NCI-H526 (cell line): ENCODE results near the gene HORMAD2.

Experiments used
- DNase-seq, 2 experiments: peaks; one replicate each; lab custom pipeline; 2025; lab: John Stamatoyannopoulos, UW

Gene HORMAD2

DNA sequence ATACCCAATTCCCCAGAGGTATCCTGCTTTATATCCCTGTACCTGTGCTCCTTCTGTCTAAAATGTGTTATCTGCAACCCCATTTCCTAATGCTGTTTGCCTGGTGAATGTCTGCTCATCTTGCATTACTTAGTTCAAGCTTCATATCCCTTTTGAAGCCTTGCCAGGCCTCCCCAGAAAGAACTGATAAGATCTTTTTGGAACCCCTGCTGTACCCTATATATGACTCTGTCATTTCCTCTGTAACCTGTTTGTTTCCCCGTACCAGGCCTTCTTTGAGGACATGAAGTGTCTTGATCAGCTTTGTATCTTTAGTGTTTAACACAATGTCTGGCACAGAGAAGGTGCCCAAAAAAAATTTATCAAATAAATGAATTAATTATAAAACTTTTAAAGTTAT, 88.7 kb downstream of the HORMAD2 start:
- DNase-seq: no peak

DNA sequence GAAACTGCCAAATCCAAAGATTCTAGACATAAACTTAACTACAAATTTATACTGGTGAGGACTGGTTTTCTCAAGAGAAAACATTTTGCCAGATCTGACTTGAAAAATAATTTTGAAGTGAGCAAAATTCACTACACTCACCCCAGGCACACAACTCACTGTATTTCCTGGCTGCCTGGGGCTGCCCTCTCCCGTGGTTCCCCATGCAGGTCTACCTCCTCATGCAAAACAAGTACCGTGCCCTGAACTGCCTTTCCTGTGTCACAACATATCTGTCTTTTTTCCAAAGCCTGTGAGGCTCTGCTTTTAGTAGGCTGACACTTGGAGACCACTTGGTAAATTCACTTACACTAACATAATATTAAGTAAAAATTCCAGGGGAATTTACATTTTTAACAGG, 89.9 kb downstream of the HORMAD2 start:
- DNase-seq: no peak

GRCh38 chr22:30171008-30171407, 90.7 kb downstream of the HORMAD2 start:
- no peak for DNase-seq

GRCh38 chr22:30175690-30176288, 95.5 kb downstream of the HORMAD2 start:
- no peak for DNase-seq

GRCh38 chr22:30176431-30176830, 96.2 kb downstream of the HORMAD2 start:
- no peak for DNase-seq

DNA sequence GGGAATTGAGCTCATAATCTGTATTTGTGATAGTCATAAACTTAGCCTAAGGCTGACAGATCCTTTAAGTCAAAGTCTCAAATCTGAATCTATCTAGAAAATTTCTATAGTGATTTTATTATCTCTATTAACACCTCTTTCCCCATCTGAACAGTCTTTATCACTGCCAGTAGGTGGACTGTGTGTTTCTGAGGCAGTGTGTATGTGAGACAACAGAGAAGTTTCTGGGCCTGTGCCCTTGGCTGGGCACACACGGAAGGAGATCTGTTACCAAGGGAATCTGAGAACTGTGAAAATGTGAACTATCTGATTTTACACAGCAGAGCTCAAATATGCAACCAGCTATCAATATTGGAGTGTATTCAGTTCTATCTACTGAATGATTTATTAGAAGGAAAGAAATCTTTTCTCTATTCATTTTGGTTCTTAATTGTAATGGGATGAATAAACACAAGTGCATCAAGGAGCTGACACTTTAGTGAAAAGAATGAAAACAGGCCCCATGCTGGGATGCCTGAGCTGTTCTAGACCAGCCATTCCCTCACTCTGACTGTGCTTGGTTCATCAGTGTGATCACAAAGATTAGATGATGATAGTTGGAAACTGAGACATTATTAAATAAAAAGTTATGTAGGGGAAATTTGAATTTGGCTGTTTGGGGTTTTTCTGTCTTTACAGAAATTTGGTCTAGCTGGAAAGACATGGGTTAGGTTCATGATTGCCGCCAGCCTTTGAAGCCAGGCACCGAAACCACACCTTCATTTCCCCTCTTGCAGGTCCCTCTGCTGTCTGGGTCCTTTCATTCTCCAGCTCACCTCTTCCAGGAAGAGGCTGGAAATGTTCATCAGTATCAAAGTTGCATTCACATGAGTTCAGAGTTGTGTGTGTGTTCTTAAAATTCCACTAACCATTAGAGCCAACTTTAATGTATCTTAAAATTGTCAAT, 98.2 kb downstream of the HORMAD2 start:
- no peak for DNase-seq

DNA sequence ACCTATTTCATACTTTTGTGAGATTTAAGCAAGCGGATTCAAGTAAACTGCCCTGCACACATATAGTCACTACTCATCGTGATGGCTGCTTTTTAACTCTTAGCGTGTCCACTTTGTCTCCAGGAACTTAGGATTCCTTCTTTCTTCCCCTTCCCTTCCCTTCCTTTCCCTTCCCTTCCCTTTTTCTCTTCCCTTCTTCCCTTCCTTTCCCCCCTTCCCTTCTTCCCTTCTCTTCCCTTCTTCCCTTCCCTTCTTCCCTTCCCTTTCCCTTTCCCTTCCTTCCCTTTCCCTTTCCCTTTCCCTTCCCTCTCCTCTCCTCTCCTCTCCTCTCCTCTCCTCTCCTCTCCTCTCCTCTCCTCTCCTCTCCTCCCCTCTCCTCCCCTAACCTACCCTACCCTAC, 100.4 kb downstream of the HORMAD2 start:
- no peak for DNase-seq

GRCh38 chr22:30181459-30182349, 101.4 kb downstream of the HORMAD2 start:
- no peak for DNase-seq

DNA sequence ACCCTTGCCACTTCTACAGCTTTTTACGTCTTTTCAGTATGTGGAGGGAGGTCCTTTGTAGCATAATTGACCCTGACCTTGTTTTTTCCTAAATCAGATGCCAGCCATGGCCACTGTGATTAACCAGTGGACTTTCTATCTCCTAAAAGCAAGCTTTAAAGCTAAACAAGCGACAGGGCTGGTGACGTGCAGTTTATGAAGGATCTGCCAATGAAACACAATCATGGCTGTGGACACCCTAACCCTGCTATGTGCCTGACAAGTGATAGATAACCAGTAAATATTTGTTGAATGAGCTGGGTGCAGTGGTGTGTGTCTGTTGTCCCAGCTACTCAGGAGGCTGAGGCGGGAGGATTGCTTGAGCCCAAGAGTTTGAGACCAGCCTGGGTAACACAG, 102.1 kb downstream of the HORMAD2 start:
- no peak for DNase-seq

- no peak for DNase-seq
Observed at GRCh38 chr22:30182815-30183214, 102.6 kb downstream of the HORMAD2 start.

DNA sequence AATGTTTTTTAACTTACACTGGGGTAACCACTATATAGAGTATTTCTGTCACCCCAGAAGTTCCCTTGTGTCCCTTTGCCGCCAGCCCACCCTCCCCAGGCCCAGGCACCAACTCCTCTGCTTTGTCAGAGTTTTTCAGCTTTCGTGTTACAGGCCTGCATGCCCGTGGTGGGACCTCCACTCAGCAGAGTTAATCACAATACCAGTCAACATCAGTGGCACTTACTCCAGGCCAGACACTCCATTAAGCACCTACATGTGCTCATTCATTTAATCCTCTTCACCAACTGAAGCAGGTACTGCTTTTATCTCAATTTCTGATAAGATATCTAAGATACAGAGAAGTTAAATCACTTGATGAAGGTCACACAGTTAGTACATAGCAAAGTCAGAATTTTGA, 103.0 kb downstream of the HORMAD2 start:
- no peak for DNase-seq

- DNase-seq: no peak
Observed at GRCh38 chr22:30183861-30184278, 103.6 kb downstream of the HORMAD2 start.

DNA sequence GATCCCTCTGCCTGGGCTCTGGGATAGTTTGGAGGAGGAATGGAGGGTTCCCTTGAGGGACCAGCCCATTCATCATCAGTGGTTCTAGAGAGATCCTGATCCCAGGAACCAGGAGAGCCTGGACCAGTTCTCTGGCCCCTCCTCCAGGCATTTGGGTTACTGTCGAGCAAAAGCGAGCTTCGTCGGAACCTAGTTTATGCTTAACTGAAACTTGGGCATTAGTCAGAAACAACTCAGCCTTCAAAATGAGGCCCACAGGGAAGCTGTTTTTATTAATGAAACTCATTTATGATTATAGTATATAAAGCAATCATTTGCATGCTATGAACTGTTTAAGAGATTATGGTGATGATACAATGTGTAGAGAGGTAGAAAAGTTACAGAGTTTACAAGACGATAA, 104.9 kb downstream of the HORMAD2 start:
- no peak for DNase-seq

DNA sequence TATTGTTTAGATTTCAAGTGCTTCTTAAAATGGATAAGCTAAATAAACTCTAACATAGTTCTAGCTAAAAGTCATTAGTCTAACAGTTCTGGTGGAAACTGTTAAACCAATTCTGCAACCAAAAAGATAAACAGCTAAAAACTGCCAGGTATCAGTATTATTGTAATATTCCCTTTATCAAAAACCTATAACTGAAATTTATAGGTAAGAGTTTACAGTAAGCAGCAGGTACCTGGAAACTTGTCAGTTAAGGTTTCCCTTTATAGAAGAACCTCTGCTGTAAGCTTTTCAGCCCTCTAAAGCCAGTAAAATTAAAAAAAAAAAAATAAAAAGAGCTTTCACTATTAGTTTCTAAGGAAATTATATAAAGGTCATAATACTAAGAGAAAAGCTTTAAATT, 105.3 kb downstream of the HORMAD2 start:
- DNase-seq: no peak

DNA sequence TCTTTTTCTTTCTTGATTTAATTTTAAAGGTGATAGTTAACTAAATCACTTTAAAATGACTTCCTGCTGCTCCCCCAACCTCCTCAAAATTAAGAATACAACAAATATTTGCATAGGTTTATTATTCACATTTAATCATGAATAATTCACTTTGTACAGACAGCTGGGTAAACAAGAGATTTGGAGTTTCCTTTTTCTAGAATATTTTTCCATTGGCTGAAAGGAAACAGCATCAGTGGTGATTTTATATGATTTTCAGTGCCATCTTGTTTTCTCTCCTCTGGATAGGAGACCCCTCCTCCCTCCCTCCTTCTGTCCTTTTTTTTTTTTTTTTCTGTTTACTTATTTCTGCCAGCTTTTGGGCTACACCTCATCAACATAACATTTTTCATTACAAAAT, 105.8 kb downstream of the HORMAD2 start:
- DNase-seq: peak; percentile 19 to 26

DNA sequence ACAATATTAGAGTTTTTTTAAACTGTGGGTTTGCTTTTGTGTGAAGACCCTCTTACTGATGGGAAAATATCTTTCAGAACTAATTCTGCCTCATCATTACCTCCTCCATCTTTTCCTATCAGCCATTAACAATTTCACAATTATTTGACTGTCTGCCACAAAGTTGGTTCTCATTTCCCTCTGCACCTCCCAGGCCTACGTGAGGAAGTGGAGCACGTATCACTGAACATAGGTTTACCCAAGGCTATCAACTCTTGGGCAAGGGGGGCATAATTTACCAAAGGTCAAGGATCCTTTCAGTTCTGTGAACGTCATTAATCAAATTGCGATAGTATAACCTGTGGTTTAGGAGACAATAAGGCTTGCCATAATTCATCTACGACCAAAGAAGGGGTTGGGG, 106.2 kb downstream of the HORMAD2 start:
- no peak for DNase-seq

- no peak for DNase-seq
Observed at GRCh38 chr22:30187094-30187493, 106.8 kb downstream of the HORMAD2 start.

DNA sequence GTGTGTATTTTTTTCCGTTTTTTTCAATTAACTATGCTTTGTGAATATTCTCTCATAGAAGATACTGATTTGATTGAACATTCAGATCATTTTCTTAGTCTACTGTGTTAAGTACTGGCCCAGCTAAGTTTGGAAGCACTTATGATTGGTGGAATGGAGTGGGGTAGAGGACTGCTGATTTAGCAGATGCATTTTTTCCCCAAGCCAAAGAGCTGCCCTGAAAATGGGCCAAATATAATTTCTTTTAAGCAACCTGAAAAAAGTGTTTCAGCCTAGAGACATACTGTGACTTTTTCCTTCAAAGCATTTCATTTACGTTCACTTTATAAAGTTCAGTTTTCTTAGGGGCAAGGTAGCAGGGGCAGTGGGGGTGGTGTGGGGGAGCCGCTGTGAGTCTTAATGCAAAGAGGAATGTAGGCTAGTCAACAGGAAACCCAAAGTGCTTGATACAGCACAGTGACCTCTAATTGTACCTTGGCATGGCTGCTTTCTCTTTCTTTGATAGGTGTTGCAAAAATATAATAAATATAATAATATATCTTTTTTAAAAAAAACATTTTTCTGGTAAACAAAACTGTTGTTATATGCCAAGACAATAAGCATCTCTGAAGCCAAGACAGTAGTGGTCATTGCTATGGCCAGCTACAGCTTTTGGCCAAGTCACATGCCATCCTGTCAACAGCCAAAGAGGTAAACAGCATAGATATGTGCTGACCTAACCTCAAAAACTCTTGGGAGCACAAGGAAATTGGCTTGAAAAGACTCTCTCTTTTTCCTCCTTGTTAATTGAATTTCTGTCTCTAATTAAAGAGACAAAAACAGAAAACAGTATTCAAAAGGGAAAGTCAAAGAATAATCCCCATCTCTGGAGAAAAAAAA, 107.5 kb downstream of the HORMAD2 start:
- DNase-seq: no peak

DNA sequence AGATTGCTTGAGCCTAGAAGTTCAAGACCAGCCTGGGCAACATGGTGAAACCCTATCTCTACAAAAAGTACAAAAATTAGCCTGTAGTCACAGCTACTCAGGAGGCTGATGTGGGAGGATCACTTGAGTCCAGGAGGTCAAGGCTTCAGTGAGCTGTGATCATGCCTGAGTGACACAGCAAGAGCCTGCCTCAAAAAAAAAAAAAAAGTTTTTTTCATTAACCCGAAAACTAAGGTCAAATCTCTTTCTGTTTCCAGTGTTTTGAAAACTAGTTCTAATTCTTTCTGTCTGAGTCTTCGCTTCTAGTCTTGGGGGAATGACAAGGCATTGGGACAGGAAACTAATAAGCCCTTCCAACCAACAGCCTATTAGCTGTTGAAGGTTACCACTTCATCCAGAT, 108.6 kb downstream of the HORMAD2 start:
- DNase-seq: no peak

DNA sequence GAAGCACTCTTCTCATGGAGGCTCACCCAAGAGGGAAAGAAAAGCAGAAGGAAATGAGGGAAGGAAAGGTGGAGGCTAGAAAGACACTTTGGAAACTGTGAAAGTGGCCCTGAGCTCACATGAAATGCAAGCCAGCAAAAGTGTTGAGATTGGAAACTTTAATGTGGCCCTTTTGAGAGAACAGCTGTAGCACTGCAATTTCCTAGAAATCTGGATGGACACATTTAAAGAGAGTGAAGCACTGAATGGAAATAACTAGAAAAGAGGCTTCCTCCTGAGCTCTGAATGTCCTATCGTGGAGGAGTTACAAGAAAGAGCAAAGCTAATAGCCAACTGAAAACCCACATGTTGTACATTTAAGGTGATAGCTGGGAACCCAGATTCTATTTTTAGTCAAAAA, 110.3 kb downstream of the HORMAD2 start:
- DNase-seq: no peak

DNA sequence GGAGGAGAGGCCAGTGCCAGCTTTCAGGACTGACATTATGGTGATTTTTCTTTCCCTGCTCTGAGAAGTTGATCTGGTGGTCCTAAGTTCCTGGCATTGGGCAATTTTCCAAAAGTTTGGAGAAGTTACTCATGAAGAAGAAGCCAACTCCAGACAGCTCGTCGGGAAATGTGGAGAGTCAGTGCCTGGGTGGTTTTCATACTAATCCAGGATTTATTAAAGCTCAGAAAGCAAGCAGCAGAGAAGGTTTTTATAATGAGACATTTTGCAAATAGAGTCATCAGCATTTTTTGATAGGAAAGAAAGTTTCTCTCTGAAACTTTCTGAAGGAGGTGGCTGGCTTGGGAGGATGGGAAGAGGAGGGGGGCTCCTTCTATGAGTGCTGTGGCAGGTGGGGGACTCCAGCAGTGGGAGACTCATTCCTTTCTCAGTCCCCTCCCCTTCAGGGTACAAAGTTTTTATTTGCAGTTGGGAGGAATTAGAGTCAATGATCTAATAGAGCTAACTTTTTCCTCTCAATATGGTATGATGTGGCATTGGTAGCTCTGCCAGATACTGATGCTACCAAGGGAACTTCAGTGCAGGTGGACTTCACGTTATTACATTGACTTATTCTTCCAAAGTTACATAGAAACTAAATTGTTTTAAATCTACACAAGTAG, 110.9 kb downstream of the HORMAD2 start:
- DNase-seq: no peak
